ENCODE results near the gene TACC2.
"Not testable (repeated sequence)": the region's sequence is repeated elsewhere in the genome, so short reads cannot be mapped to it uniquely, and the experiment has no call there.

Gene TACC2

DNA sequence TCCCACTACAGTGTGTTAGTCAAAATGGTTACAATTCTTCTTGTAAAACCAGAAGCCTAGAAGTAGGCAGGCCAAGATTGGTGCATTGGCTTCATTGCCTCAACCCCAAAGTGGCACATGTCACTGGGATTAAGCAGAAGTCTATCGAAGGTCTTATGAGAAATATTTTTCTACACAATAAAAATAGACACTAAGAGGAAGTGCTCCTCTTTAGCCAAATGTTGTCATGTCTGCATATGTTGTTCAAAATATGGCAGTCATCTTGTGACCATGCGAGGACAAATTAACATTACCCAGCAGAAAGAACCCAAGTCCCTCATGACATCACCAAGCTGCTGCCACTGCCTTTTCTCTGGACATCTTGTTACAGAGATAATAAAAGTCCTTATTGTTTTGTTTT is 7.6 kb upstream of the TACC2 start:
- no peak for DNase-seq

DNA sequence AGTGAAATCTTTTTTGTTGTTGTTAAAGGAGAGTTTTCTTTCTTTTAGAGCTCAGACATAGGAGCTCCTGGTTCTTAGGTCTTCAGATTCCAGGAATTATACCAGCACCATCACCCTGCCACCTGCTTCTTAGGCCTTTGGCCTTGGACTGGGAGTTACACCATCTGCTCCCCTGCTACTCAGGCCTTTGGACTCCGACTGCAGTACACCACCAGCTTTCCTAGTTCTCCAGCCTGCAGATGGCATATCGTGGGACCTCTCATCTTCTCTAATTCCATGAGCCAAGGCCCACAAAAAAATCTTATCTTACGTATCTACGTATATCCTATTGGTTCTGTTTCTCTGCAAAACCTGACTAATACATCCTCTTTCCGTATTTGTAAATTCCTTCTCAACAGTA is 5.1 kb upstream of the TACC2 start:
- no peak for DNase-seq

DNA sequence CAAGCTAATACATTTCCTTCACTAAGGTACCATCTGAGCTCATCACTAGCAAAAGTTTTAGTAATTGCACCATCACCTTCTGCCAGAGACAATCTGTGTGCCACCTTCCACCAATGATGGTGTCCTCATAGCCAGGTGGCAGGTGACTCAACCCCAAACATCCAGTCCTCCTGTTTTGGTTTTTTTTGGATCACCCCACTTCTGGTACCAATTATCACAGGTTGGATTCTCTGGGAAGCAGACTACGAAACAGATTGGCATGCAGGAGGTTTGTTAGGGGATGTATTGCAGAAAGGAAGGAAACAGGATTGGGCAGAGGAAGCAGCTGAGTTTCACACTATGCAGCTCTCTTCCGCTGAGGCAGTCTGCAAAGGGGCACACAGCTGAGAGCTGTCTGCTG is 4.5 kb upstream of the TACC2 start:
- DNase-seq = no peak

DNA sequence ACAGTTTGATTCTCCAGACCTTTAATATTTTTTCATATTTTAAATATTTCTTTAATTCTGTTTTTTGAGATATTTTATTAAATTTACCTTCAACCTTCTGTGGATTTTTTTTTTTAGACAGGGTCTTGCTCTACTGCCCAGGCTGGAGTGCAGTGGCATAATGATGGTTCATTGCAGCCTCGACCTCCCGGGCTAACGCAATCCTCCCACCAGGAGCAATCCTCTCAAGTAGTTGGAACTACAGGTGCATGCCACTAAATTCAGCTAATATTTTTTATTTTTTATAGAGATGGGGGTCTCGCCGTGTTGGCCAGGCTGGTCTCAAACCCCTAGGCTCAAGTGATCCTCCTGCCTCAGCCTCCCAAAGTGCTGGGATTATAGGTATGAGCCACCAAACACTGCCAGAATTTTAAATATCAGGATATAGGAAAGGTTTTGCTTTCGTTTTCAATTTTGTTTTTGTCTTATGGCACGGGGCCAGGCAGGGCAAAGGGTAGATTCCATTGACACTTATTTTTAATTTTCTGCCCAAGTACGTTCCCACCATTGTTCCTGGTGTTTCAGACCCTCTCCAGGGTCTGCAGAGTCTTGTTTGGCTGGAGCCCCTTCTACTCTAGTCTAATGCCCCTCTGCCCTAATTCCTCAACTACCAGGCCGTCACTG is 1.2 kb downstream of the TACC2 start:
- no peak for DNase-seq

DNA sequence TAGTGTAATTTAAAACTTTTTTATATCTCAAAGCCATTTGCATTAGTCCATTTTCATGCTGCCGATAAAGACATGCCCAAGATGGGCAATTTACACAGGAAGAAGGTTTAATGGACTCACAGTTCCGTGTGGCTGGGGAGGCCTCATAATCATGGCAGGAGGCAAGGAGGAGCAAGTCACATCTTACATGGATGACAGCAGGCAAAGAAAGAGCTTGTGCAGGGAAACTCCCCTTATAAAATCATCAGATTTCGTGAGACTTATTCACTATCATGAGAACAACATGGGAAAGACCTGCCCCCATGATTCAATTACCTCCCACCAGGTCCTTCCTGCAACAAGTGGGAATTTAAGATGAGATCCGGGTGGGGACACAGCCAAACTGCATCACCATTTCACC is 2.8 kb downstream of the TACC2 start:
- DNase-seq = not testable (repeated sequence)

DNA sequence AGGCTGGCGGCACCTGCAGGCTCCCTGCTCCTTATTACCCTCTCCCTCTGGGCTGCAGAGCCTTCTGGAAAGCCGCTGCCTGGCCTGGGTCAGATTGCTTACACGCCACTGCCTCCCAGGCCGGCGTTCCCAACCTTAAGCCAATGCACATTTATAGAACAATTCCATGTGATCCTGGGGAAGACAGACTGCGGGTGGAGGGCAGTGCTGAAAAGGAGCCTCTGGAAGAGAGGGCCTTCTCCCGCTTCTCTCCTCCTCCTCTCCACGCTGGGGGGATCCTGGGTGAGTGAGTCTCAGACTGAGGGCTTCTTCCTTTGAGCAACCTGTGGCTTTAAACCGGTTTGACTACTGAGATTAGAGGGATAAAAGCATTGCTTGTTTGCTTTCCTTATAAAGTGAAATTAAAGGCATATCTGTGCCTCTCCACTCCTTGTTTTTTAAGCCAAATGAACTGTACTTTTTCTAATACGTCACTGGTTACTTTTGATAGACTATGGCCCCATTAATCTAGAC is 5.5 kb downstream of the TACC2 start:
- DNase-seq = peak; percentile 73

DNA sequence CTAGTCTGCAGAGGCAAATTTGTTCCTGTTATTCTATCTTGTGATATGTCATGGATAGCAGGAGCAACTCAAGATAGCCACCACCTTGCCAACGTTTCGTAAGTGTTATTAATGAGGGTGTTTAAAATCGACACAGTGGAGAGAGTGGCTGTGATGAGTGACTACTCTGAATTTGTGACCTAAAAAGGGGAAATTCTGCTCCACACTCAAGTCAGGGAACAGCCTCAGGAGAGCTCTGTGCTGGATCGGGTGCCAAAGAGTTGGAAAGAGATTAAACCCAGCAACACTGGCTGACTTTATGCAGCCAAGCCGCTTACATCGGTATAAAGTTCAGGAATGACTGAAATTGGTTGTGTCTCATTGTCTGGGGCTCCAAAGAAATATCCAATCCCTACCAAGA is 9.5 kb downstream of the TACC2 start:
- no peak for DNase-seq

DNA sequence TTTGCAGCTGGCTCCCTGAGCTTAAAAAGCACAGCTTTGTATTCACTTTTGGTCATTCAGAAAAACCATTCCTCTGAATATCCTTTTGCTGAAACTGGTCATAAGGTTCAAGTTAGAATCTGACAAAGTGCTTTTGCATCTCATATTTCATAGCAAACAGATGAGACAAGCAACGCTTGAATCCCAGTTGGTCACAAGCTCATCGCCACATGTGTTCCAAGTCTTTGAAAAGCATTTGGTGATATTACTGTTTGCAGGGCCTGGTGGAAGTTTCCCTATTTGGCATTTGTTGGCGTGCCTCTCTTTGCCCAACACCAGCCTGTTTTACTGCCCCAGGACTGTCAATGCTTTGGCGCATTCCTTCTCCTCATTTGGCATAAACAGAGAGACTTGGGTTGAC is 10.3 kb downstream of the TACC2 start:
- DNase-seq = no peak

DNA sequence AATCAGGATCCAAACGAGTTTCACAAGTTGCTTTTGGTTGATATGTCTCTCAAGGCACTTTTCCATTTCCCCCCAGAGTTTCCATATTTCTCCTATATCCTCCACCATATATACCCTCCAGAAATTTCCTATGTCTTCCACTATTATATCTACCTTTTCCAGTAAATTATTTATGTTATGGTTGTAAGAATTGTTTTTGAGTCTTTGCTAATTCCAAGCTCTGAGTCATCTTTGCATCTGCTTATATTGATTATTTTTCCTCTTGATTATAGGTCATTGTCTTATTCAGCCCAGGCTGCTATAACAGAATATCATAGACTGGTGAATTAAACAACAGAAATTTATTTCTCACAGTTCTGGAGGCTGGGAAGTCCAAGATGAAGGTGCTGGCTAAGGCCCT is 12.7 kb downstream of the TACC2 start:
- DNase-seq = no peak

DNA sequence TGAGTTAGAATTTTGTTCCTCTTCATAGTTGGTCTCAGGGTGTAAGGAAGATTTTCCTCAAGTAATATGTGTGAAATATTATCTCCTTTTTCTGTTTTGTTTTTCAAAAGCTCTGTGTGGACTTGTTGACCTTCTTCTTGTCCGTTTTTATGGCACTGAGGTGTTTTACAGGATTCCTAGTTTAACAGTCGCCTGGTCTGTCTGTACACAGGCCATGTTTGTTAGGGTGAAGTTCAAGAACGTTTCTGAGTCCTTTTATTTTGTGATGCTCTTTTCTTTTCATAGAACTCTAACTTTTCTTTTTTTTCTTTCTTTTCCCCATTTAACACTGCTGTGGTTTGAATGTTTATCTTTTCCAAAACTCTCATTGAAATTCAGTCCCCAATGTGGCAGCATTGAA is 18.5 kb downstream of the TACC2 start:
- no peak for DNase-seq

DNA sequence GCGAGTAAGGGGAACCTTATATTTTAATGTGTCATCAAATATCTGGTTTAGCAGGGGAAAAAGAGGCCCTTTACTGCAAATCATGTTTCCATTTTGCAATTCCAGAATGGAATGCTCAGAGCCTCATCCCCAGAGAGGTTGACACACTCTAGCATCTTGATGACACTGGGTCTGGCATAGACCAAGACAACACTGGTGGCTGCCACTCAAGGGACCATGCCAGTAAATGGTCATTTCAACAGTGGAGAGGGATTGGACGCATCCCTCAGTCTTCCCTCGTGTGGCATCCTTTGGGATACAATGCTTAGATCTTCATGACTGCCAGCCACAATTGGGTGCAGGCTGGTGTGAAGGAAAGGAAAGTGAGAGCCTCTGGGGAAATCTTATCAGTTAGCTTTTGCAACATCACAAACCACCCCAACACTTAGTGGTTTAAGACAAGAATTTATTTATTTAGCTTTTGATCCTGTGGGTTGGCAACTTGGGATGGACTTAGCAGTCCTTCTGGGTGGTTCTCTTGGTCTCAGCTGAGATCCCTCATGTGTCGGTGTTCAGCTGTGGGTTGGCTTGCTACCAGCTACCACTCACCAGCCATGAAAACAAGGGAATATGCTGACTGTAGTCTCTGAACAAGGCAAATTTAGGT is 21.6 kb downstream of the TACC2 start:
- no peak for DNase-seq

DNA sequence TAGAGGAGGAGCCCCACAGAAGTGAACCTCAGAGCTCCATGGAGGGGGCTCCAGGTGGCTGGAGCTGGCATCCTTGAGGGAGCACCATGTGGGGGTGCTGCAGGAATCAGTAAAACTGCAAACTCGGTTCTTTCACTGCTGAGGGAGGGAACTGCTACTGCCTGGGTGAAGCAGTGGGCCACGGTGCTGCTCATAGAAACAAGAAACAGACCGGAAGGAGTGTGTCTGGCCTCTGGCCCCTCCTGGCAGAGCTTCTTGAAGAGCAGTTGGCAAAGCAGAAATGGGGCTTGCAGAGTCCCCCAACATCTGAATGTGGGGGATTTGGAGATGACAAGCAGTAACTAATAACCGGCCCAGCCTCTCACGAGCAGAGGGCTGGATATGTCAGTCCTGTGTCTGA is 23.8 kb downstream of the TACC2 start:
- DNase-seq = no peak

DNA sequence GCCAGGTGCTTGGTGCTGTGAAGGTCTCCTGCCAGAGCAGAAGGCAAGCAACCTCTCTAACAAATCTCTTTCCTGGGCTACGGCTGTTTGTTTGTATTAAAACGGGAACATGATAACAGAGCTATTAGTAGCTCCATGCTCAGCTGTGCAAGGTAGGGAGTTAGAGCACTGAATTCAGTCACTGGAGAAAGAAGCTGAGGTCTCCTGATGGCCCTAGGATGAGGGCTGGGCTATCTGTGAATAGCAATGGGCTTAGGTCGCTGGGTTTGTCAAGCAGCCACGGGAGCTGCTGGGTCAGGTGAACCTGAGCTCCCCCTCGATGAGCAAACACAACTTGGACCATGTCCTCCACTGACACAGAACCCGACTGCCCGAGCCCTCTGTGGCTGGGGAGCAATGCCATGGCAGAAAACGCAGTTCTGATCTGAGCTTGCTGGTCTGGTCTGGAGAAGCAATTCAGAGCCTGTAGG is 24.4 kb downstream of the TACC2 start:
- no peak for DNase-seq

DNA sequence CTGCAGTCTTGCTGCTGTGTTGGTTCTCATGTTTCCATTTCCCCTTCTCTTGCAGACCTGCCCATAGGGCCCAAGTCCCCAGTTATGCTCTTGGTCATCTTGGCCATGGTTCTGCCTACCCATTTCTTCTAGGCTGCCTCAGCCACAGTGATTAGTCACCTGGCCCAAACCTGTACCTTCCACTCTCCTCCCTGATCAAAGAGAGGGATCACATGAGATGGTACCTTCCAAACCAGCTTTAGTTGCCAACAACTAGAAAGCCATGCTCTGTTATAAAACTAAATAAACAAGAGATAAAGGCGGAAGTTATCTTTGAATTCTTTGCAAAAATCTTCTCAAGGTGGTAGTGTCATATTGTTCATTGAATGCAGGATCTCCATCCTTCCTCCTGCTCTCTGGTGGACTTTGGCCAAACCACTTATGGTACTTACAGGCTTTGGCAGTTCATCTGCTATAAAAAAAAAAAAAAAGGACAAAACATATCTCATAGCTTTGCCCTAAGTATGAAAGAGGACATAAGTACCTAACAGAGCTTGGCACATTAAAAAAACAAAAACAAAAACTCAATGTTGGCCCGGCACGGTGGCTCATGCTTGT is 25.8 kb downstream of the TACC2 start:
- no peak for DNase-seq

DNA sequence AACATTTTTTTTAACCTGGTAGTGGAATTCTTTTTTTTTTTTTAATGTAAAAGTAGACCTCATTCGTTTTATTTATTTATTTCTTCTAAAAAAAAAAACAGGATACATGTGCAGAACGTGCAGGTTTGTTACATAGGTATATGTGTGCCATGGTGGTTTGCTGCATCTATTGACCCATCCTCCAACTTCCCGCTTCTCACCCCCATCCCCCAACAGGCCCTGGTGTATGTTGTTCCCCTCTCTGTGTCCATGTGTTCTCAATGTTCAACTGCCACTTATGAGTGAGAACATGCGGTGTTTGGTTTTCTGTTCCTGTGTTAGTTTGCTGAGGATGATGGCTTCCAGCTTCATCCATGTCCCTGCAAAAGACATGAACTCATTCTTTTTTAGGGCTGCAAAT is 29.0 kb downstream of the TACC2 start:
- not testable (repeated sequence) for DNase-seq

DNA sequence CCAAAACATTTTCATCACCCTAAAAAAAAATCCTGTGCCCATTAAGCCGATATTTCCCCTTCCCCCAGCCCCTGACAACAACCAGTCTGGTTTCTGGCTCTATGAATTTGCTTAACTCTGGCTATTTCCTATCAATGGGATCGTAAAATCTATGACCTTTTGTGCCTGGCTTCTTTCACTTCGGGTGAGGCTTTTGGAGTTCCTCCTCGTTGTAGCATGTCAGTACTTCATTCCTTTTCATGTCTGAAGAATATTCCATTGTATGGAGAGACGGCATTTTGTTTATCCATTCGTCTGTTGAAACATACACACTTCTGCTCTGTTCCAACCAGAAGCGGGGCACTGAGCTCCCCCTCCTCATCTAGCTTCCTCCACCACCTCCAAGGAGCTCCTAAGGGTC is 29.5 kb downstream of the TACC2 start:
- no peak for DNase-seq

DNA sequence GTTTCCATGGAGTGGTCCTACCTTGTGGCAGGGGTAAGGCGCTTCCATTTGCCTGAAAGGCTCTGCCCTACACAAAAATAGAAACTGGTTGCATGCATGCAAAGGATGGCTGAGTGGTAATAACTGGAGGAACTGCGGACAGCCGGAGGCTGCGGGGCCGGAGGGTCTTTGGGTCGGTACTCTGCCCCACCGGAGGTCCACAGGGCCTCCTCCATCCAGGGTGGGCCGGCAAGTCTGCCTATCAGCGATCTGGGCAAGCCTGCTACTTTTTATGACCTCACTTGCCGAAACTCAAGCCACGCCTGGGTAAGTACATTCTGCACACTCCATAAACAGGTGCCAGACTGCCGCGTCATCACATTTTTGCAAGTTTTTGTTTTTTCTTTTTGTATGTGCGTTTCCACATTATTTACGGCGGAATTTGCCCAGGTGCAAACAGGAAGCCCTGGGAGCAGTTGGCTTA is 30.0 kb downstream of the TACC2 start:
- no peak for DNase-seq

DNA sequence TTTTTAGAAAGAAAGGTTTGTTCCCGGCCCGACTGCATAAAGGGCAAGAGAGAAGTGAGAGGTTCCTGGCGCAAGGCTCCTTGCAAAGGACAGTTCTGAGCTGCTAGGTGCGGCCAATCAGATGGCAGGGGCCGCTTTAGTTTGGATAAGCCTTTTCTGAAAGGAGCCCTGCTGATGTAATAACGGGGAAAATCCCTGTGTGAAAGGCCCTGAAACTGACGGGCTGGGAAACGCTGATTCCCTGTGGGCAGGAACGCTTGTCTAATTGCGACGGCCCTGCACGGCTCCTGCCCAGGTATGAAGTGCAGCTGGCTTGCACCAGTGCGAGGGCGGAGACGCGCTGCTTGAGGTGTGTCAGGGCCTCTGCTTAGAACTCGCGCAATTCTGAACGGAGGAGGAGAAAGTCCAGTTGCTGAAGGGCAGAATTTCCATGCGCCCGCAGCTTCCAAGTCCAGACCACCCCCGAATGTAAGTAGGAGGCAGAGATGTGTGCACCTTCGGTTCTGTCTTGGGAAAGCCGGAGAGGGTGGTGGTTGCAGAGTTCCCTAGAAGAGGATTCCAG is 30.5 kb downstream of the TACC2 start:
- no peak for DNase-seq

DNA sequence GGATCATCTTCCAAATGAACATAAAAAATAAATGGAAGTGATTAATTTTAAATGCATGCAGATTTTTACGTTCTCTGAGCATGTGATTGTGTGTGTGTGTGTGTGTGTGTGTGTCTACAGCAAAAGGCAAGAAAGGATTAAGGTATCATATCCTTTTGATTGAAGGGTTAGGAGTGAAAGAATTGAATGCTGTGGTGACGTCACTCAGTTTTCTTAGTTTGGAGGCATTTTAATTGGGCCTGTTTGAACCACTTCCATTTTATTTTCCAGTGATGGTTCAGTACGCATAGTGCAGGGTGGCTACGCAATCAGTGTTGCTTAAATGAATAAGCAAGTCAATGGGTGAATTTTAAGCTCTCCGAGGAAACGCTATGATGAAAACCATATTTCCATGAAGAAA is 31.3 kb downstream of the TACC2 start:
- DNase-seq = no peak

DNA sequence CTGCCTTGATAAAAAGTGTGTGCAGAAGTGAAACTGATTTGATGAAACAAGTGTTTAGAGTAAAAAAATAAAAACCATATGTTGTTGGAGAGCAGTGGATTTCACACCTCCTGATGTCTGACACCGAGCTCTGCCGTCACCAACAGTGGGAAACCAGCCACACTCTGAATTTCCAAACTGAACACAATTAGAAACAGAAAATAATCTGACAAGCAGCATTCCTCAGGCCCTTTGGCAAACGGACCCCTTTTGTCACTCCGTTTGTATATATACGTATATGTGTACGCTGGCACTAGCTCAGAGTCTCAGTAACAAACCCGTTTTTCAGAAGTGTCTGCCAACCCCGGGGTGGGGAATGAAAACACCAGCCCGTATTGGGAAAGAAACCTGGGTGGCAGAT is 32.4 kb downstream of the TACC2 start:
- no peak for DNase-seq

DNA sequence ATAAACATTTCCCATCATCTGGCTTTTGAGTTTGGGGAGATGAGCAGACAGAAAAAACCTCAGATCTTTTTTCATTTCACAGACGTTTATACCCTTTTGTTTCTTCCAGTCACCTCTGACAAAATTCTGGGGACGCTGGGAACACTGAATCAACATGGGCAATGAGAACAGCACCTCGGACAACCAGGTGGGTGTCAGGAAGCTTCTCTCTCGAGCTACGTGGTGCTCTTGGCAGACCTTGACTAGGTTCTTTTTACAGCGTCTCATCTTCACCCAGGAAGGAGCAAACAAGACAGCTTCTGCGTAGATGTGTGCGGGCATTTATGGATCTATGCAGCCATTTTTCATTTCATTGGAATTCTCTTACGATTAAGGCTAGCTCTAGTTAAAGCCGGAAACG is 32.9 kb downstream of the TACC2 start:
- DNase-seq = no peak

DNA sequence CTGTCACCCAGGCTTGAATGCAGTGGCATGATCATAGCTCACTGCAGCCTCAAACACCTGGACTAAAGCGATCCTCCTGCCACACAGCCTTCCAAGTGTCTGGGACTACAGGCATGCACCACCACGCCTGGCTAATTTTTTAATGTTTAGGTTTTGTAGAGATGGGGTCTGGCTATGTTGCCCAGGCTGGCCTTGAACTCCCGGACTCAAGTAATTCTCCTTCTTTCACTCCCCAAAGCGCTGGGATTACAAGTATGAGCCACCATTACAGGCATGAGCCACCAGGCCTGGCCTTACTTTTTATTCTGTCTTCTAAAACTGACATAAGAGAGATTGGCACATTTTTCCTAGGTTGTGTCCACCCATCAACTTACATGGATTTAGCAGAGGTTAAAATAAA is 33.3 kb downstream of the TACC2 start:
- DNase-seq = no peak

DNA sequence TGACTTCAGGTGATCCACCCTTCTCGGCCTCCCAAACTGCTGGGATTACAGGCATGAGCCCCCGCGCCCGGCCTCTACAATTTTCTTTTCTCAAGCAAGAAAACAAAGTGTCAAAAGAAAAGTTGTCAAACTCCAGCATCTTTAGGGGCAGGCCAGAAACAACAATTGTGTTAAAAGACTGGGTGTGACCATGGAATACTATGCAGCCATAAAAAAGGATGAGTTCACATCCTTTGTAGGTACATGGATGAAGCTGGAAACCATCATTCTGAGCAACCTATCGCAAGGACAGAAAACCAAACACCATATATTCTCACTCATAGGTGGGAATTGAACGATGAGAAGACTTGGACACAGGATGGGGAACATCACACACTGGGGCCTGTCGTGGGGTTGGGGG is 34.3 kb downstream of the TACC2 start:
- DNase-seq = not testable (repeated sequence)

All from islet precursor cell (in vitro differentiated cells).